ENCODE measurements around the gene RNF13. TPM values are rescaled to one million over a fixed set of nuclear protein-coding genes. Genes with fewer than 3 reads are reported as not detected.

The RNF13 gene
- total RNA-seq, 1 experiment from 2014 or later, result 33.8 TPM

DNA sequence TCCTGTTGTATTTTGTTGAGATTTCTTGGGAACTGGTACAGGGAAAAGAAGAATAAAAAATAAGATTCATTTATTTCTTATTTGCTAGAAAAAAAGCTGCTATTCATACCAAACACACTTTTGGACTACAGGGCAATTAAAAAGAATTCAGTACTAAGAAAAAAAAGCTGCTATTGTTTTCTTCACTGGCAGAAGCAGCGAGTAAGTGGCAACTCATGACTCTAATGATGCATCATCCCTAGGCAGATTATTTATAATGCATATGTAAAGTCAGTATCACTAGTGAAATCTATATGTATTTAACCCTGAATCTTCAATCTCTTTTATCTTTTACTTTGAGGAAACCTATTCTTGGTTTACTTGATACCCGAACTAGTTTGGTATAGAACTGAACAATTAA, 142.4 kb downstream of the RNF13 start:
- Histone ChIP-seq H3K4me2 (ENCODE audit: low read length) (no peak overlapping the region), H3K27me3 (ENCODE audit: low read length) (no peaks in the 10 kb centered on the region), H3K79me2 (ENCODE audit: low read length) (peaks cover 31% of the 10 kb centered on the region), H3K27ac (ENCODE audit: low read length) (no peak overlapping the region), H2AFZ (ENCODE audit: low read length) (no peak overlapping the region), H3K36me3 (ENCODE audit: low read depth, low read length) (peaks cover 7% of the 10 kb centered on the region; the same call in 1 of the 2 replicates), H3K9me2 (replicated peaks; ENCODE audit: low read length) (no peaks in the 10 kb centered on the region), H3K9ac (ENCODE audit: low read length) (no peak overlapping the region), H3K4me3 (ENCODE audit: low read length) (no peak overlapping the region), H4K20me1 (ENCODE audit: low read length) (peaks cover 21% of the 10 kb centered on the region; the same call in 1 of the 2 replicates), H3F3A (ENCODE audit: low read length, unreplicated experiment) (no peaks in the 10 kb centered on the region), H3K9me3 (ENCODE audit: low read length) (no peaks in the 10 kb centered on the region), H3K4me1 (ENCODE audit: insufficient read depth, low read length) (peaks cover 28% of the 10 kb centered on the region)
- intact Hi-C loops (cut with micrococcal nuclease), result no loop called here
- no TSS peak for BruUV-seq (replicated peaks)
- peak; percentile 16 for DNase-seq
- TF ChIP-seq EZH2 (IDR thresholded peaks at IDR 0.05; ENCODE audit: low read length, unreplicated experiment) (no peak), EZH2phosphoT487 (IDR thresholded peaks at IDR 0.05; ENCODE audit: borderline replicate concordance, low read length) (no peak)
- TF ChIP-seq, protein P1, sequence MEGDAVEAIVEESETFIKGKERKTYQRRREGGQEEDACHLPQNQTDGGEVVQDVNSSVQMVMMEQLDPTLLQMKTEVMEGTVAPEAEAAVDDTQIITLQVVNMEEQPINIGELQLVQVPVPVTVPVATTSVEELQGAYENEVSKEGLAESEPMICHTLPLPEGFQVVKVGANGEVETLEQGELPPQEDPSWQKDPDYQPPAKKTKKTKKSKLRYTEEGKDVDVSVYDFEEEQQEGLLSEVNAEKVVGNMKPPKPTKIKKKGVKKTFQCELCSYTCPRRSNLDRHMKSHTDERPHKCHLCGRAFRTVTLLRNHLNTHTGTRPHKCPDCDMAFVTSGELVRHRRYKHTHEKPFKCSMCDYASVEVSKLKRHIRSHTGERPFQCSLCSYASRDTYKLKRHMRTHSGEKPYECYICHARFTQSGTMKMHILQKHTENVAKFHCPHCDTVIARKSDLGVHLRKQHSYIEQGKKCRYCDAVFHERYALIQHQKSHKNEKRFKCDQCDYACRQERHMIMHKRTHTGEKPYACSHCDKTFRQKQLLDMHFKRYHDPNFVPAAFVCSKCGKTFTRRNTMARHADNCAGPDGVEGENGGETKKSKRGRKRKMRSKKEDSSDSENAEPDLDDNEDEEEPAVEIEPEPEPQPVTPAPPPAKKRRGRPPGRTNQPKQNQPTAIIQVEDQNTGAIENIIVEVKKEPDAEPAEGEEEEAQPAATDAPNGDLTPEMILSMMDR (conservative IDR thresholded peaks at IDR 0.05; ENCODE audit: low read depth, low read length), result no peak
- POLR2A ChIA-PET (ENCODE audit: unreplicated experiment), result no interaction called here
- CTCF ChIA-PET, result no interaction called here
- ATAC-seq, result peak; percentile 10; the same call in 1 of the 2 replicates

DNA sequence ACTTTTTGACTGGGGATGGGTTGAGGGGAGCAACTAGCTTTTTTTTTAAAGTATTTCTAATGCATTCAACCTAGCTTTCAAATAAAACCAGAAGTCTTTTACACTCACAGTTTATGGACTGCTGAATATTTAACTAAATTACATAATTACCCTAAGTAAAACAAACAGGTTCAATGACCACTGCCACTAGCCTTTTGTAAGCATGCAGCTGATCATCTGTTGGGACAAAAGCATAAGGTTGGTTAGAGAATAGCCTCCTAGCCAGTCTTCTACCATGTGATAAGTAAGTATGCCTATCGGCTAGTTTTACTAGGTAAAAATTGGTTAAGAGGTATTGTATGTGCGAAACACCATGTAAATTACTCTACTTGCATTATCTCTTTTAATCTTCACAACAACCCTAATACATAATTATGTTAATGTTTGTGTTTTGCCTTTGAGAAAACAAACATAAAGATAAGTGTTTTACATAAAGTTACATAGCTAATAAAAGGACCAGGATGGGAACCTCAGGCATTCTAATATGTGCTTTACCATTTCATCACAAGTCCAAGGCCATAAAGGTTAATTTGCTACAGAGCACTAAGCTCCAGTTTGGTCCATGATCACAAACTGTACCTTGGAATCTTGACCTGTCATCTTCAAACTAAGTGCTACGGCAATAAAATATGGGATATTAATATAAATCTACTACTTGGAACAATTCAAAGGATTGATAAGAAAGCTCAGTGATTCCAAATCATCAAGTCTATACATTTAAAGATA, 144.5 kb downstream of the RNF13 start:
- Histone ChIP-seq H3K4me3 (ENCODE audit: low read length) (no peak overlapping the region), H3K9me3 (ENCODE audit: low read length) (no peaks in the 10 kb centered on the region), H3K9ac (ENCODE audit: low read length) (no peak overlapping the region), H3K4me2 (ENCODE audit: low read length) (no peak overlapping the region), H3K9me2 (replicated peaks; ENCODE audit: low read length) (no peaks in the 10 kb centered on the region), H3K4me1 (ENCODE audit: insufficient read depth, low read length) (peaks cover 33% of the 10 kb centered on the region), H3K79me2 (ENCODE audit: low read length) (peaks cover 50% of the 10 kb centered on the region), H3K36me3 (ENCODE audit: low read depth, low read length) (peaks cover 16% of the 10 kb centered on the region; the same call in 1 of the 2 replicates), H2AFZ (ENCODE audit: low read length) (no peak overlapping the region), H4K20me1 (ENCODE audit: low read length) (peaks cover 25% of the 10 kb centered on the region; the same call in 1 of the 2 replicates), H3K27me3 (ENCODE audit: low read length) (no peaks in the 10 kb centered on the region), H3F3A (ENCODE audit: low read length, unreplicated experiment) (peaks cover 4% of the 10 kb centered on the region), H3K27ac (ENCODE audit: low read length) (no peak overlapping the region)
- intact Hi-C loops (cut with micrococcal nuclease), result no loop called here
- ATAC-seq (no peak), DNase-seq (no peak)
- BruUV-seq (replicated peaks), result no TSS peak
- POLR2A ChIA-PET (ENCODE audit: unreplicated experiment), result interaction anchor here (0.7 kb wide), 1 partner anchor 507 kb away, joined by 4 read pairs; no protein-coding TSS in a partner anchor
- CTCF ChIA-PET, result interaction anchor here (0.8 kb wide), 1 partner anchor 226 kb away, joined by 3 read pairs; no protein-coding TSS in a partner anchor
- no peak for TF ChIP-seq EZH2phosphoT487 (IDR thresholded peaks at IDR 0.05; ENCODE audit: borderline replicate concordance, low read length)
- no peak for TF ChIP-seq EZH2 (IDR thresholded peaks at IDR 0.05; ENCODE audit: low read length, unreplicated experiment)
- TF ChIP-seq, protein P1 (conservative IDR thresholded peaks at IDR 0.05; ENCODE audit: low read depth, low read length), result no peak
